ENCODE measurements around the gene CYSTM1. TPM values are rescaled to one million over a fixed set of nuclear protein-coding genes. Genes with fewer than 3 reads are reported as not detected.

The CYSTM1 gene
- polyA plus RNA-seq, 1 experiment, result 33.1 TPM

- H3K36me3 ChIP-seq (ENCODE audit: control insufficient read depth, insufficient read depth, low read length), result no peaks in the 10 kb centered on the region; the same call in 1 of the 2 replicates
- ChIA-PET CTCF (interaction anchor here (0.6 to 3.0 kb wide), 4 partner anchors 10 to 34 kb away, joined by 3 to 11 read pairs (median 3); no protein-coding TSS in a partner anchor), POLR2A (no interaction called here)
- DNase-seq (ENCODE audit: low read depth), result no peak
- H3K27me3 ChIP-seq (ENCODE audit: control insufficient read depth, insufficient read depth, low read length), result no peaks in the 10 kb centered on the region
- TF ChIP-seq, protein P1, sequence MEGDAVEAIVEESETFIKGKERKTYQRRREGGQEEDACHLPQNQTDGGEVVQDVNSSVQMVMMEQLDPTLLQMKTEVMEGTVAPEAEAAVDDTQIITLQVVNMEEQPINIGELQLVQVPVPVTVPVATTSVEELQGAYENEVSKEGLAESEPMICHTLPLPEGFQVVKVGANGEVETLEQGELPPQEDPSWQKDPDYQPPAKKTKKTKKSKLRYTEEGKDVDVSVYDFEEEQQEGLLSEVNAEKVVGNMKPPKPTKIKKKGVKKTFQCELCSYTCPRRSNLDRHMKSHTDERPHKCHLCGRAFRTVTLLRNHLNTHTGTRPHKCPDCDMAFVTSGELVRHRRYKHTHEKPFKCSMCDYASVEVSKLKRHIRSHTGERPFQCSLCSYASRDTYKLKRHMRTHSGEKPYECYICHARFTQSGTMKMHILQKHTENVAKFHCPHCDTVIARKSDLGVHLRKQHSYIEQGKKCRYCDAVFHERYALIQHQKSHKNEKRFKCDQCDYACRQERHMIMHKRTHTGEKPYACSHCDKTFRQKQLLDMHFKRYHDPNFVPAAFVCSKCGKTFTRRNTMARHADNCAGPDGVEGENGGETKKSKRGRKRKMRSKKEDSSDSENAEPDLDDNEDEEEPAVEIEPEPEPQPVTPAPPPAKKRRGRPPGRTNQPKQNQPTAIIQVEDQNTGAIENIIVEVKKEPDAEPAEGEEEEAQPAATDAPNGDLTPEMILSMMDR (IDR thresholded peaks at IDR 0.05; ENCODE audit: insufficient read depth, low read depth, low read length), result no peak
- H3K4me3 ChIP-seq (ENCODE audit: low read depth, low read length), result no peak overlapping the region
Measured at GRCh38 chr5:140205952-140206351, 31.0 kb downstream of the CYSTM1 start.

- Histone ChIP-seq H3K27me3 (ENCODE audit: control insufficient read depth, insufficient read depth, low read length) (no peaks in the 10 kb centered on the region), H3K36me3 (ENCODE audit: control insufficient read depth, insufficient read depth, low read length) (no peaks in the 10 kb centered on the region; the same call in 1 of the 2 replicates), H3K4me3 (ENCODE audit: low read depth, low read length) (no peak overlapping the region)
- POLR2A ChIA-PET, result no interaction called here
- CTCF ChIA-PET, result interaction anchor here (0.9 to 3.0 kb wide), 3 partner anchors 12 to 32 kb away, joined by 3 to 11 read pairs (median 4); no protein-coding TSS in a partner anchor
- TF ChIP-seq, protein P1 (IDR thresholded peaks at IDR 0.05; ENCODE audit: insufficient read depth, low read depth, low read length), result no peak
- DNase-seq (ENCODE audit: low read depth), result no peak
Measured at GRCh38 chr5:140207250-140207964, 32.4 kb downstream of the CYSTM1 start.

DNA sequence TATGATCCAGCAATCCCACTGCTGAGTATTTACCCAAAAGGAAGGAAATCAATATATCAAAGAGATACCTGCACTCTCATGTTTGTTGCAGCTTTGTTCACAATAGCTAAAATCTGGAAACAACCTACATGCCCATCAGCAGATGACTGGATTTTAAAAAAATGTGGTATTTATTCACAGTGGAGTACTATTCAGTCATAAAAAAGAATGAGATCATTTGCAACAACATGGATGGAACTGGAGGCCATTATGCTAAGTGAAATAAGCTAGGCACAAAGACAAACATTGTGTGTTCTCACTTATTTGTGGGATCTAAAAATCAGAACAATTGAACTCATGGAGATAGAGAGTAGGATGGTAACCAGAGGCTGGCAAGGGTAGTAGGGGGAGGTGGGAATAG is 33.1 kb downstream of the CYSTM1 start:
- no peaks in the 10 kb centered on the region for H3K27me3 ChIP-seq (ENCODE audit: control insufficient read depth, insufficient read depth, low read length)
- POLR2A ChIA-PET, result no interaction called here
- TF ChIP-seq, protein P1 (IDR thresholded peaks at IDR 0.05; ENCODE audit: insufficient read depth, low read depth, low read length), result no peak
- CTCF ChIA-PET, result no interaction called here
- DNase-seq (ENCODE audit: low read depth), result no peak
- H3K4me3 ChIP-seq (ENCODE audit: low read depth, low read length), result no peak overlapping the region
- no peaks in the 10 kb centered on the region; the same call in 1 of the 2 replicates for H3K36me3 ChIP-seq (ENCODE audit: control insufficient read depth, insufficient read depth, low read length)

DNA sequence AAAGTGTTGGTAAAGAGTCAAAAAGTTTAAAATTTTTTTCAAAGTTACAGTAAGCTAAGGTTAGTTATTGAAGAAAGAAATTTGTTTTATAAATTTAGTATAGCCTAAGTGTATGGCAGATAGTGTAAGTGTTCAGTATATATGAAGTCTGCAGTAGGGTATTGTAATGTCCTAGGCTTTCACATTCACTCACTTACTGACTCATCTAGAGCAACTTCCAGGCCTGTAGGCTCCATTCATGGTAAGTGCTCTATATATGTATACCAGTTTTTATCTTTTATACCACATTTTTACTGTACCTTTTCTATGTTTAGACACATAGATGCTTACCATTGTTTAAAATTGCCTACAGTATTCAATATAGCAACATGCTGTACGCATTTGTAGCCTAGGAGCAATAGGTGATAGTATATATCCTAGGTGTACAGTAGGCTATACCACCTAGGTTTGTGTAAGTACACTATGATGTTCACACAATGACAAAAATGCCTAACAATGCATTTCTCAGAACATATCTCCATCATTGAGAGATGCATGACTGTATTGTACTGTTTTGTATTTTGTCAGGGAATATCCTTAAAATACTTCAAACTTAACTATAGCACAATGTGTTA is 38.5 kb downstream of the CYSTM1 start:
- ChIA-PET CTCF (interaction anchor here (1.2 kb wide), 1 partner anchor 133 kb away, joined by 3 read pairs; the partner anchor contains the start of gene HBEGF), POLR2A (interaction anchor here (0.6 kb wide), 1 partner anchor 176 kb away, joined by 3 read pairs; no protein-coding TSS in a partner anchor)
- Histone ChIP-seq H3K4me3 (ENCODE audit: low read depth, low read length) (no peak overlapping the region), H3K36me3 (ENCODE audit: control insufficient read depth, insufficient read depth, low read length) (no peaks in the 10 kb centered on the region), H3K27me3 (ENCODE audit: control insufficient read depth, insufficient read depth, low read length) (no peaks in the 10 kb centered on the region)
- no peak for DNase-seq (ENCODE audit: low read depth)
- TF ChIP-seq, protein P1 (IDR thresholded peaks at IDR 0.05; ENCODE audit: insufficient read depth, low read depth, low read length), result no peak

GRCh38 chr5:140214831-140215230 is 39.8 kb downstream of the CYSTM1 start:
- Histone ChIP-seq H3K36me3 (ENCODE audit: control insufficient read depth, insufficient read depth, low read length) (no peaks in the 10 kb centered on the region), H3K27me3 (ENCODE audit: control insufficient read depth, insufficient read depth, low read length) (no peaks in the 10 kb centered on the region), H3K4me3 (ENCODE audit: low read depth, low read length) (no peak overlapping the region)
- no peak for DNase-seq (ENCODE audit: low read depth)
- POLR2A ChIA-PET, result no interaction called here
- CTCF ChIA-PET, result no interaction called here
- TF ChIP-seq, protein P1 (IDR thresholded peaks at IDR 0.05; ENCODE audit: insufficient read depth, low read depth, low read length), result no peak
